ENCODE results near the gene CBFB.

The CBFB gene

GRCh38 chr16:67023689-67024088 lies 5.3 kb upstream of the CBFB start:
- TF ChIP-seq POLR2AphosphoS5 (IDR thresholded peaks at IDR 0.05; ENCODE audit: low read depth) (no peak), SPI1 (IDR thresholded peaks at IDR 0.05; ENCODE audit: borderline replicate concordance, low read depth) (no peak), REST (IDR thresholded peaks at IDR 0.05; ENCODE audit: insufficient replicate concordance, low read depth) (no peak), GABPA (IDR thresholded peaks at IDR 0.05; ENCODE audit: low read depth) (no peak)
- TF ChIP-seq, protein P1, sequence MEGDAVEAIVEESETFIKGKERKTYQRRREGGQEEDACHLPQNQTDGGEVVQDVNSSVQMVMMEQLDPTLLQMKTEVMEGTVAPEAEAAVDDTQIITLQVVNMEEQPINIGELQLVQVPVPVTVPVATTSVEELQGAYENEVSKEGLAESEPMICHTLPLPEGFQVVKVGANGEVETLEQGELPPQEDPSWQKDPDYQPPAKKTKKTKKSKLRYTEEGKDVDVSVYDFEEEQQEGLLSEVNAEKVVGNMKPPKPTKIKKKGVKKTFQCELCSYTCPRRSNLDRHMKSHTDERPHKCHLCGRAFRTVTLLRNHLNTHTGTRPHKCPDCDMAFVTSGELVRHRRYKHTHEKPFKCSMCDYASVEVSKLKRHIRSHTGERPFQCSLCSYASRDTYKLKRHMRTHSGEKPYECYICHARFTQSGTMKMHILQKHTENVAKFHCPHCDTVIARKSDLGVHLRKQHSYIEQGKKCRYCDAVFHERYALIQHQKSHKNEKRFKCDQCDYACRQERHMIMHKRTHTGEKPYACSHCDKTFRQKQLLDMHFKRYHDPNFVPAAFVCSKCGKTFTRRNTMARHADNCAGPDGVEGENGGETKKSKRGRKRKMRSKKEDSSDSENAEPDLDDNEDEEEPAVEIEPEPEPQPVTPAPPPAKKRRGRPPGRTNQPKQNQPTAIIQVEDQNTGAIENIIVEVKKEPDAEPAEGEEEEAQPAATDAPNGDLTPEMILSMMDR (IDR thresholded peaks at IDR 0.05; ENCODE audit: insufficient read depth, low read length) = no peak
- Histone ChIP-seq H3K4me3 (replicated peaks; ENCODE audit: insufficient read depth, low read length) (no peak overlapping the region), H3K27ac (replicated peaks) (no peak overlapping the region)

DNA sequence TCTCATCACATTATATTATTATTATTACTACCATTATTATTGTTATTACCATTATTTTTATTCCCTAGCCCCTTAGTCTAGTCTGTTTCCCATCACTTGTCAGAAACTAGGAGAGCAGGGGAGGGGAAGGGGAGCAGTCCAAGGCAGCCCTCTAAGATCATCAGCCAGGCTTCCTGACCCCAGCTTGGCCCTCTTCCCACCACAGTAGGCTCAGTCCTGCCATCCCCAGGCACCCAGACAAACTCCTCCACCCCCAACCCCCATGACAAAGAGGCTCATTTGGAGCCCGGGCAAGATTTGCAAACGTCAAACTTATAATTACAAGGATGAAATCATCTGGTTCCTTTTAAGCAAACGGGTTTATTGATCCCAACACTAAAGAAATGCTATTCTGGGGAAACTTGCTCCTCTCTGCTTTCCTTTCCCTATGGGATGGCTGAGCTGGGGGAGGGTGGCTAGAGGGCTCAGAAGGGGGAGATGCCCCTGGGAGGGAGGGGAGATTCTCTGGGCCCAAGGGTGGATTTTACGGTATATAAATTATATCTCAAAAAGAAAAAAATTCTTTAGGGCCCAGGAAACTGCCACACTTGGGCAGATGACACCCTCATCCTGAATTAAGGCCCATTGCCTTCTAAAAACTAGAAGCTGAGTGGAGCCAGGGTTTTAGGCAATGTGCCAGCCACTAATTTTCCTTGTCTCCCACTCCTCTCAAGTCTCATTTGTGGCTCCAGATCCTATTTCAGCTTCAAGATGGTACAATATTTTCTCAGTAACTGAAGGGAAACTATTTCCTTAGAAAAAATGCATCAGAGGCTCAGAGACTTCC lies 4.4 kb upstream of the CBFB start:
- DNase-seq (ENCODE audit: low read depth in 1 of 2, low spot score in 1 of 2) = no peak
- H3K4me3 ChIP-seq (replicated peaks; ENCODE audit: insufficient read depth, low read length) = no peak overlapping the region
- no peaks in the 10 kb centered on the region for H3K27me3 ChIP-seq (ENCODE audit: insufficient read depth, poor library complexity, severe bottlenecking)
- TF ChIP-seq, protein P1 (IDR thresholded peaks at IDR 0.05; ENCODE audit: insufficient read depth, low read length) = no peak
- TF ChIP-seq REST (IDR thresholded peaks at IDR 0.05; ENCODE audit: insufficient replicate concordance, low read depth) (no peak), GABPA (IDR thresholded peaks at IDR 0.05; ENCODE audit: low read depth) (no peak), SPI1 (IDR thresholded peaks at IDR 0.05; ENCODE audit: borderline replicate concordance, low read depth) (no peak), POLR2AphosphoS5 (IDR thresholded peaks at IDR 0.05; ENCODE audit: low read depth) (no peak)
- H3K27ac ChIP-seq (replicated peaks) = no peak overlapping the region

More at GRCh38 chr16:67023689-67024088, 5.3 kb upstream of the CBFB start:
- H3K27me3 ChIP-seq (ENCODE audit: insufficient read depth, poor library complexity, severe bottlenecking) = no peaks in the 10 kb centered on the region
- DNase-seq (ENCODE audit: low read depth in 1 of 2, low spot score in 1 of 2) = no peak

DNA sequence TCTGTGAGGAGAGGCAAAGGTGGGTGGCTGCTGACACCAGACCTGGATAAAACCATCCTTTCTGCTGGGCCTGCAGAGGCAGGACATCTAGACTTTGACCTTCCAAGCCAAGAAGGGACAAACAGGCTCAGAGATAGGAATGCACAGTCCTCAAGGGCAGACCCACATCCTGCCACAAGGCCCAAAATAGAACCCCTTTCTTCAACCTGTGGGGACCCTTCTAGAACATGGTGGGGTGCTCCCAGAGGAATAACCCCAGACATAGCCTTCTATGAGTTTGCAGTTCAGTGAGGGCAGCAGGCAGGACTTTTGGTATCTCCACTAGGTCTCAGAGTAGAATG lies 3.8 kb upstream of the CBFB start:
- no peaks in the 10 kb centered on the region for H3K27me3 ChIP-seq (ENCODE audit: insufficient read depth, poor library complexity, severe bottlenecking)
- no peak for DNase-seq (ENCODE audit: low read depth in 1 of 2, low spot score in 1 of 2)
- TF ChIP-seq REST (IDR thresholded peaks at IDR 0.05; ENCODE audit: insufficient replicate concordance, low read depth) (no peak), SPI1 (IDR thresholded peaks at IDR 0.05; ENCODE audit: borderline replicate concordance, low read depth) (no peak), POLR2AphosphoS5 (IDR thresholded peaks at IDR 0.05; ENCODE audit: low read depth) (no peak), GABPA (IDR thresholded peaks at IDR 0.05; ENCODE audit: low read depth) (no peak)
- TF ChIP-seq, protein P1 (IDR thresholded peaks at IDR 0.05; ENCODE audit: insufficient read depth, low read length) = no peak
- H3K4me3 ChIP-seq (replicated peaks; ENCODE audit: insufficient read depth, low read length) = no peak overlapping the region
- H3K27ac ChIP-seq (replicated peaks) = no peak overlapping the region

Measured in HL-60 (cell line).